ENCODE measurements around the gene RNF212. TPM values are rescaled to one million over a fixed set of nuclear protein-coding genes. Genes with fewer than 3 reads are reported as not detected.
A peak's percentile ranks its signal among the peaks of the same experiment; 100 is the strongest.

Gene RNF212
- total and polyA plus RNA-seq, 2 experiments from 2014 or later = 0.80 to 1.7 TPM

DNA sequence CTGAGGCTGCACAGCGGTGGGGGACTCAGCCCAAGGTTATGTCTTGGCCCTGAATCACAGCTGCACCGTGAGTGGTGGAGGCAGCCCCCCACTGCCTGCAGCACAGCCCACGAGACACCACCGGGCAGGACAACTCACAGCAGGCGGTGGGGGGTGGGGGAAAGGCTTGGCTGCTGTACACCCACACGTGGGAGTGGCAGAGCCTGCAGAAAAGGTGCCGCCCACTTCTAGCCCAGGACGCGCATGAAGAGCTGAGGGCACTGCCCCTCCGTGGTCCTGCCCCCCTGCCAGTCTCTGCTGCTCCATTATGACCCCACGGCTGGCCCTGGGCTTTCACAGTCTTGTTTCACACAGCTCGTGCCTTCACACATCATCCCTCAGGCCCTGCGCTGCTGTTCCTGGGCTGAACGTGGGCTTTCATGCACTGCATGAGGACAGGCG lies 61.1 kb downstream of the RNF212 start:
- H3K9me3 ChIP-seq (ENCODE audit: low read depth) = no peaks in the 10 kb centered on the region

DNA sequence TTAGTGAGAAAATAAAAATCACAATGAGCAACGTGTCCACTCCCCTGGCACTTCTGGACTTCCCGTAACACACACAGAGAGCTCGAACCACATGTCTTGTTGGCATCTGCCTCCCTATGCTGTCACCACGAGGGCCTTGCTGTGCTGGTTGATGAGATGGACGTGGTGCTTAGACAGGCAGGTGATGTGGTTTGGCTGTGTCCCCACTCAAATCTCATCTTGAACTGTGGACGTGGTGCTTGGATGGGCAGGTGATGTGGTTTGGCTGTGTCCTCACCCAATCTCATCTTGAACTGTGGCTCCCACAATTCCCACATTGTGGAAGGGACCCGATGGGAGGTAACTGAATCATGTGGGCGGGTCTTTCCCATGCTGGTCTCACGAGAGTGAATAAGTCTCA lies 61.9 kb downstream of the RNF212 start:
- H3K4me3 ChIP-seq = no peak overlapping the region
- H3K27ac ChIP-seq = no peak overlapping the region
- H3K27me3 ChIP-seq = peaks cover 62% of the 10 kb centered on the region
- H3K9me3 ChIP-seq (ENCODE audit: low read depth) = no peaks in the 10 kb centered on the region
- H3K36me3 ChIP-seq = no peaks in the 10 kb centered on the region
- no peaks in the 10 kb centered on the region for H3K4me1 ChIP-seq (ENCODE audit: low read depth)
- TF ChIP-seq, protein P1, sequence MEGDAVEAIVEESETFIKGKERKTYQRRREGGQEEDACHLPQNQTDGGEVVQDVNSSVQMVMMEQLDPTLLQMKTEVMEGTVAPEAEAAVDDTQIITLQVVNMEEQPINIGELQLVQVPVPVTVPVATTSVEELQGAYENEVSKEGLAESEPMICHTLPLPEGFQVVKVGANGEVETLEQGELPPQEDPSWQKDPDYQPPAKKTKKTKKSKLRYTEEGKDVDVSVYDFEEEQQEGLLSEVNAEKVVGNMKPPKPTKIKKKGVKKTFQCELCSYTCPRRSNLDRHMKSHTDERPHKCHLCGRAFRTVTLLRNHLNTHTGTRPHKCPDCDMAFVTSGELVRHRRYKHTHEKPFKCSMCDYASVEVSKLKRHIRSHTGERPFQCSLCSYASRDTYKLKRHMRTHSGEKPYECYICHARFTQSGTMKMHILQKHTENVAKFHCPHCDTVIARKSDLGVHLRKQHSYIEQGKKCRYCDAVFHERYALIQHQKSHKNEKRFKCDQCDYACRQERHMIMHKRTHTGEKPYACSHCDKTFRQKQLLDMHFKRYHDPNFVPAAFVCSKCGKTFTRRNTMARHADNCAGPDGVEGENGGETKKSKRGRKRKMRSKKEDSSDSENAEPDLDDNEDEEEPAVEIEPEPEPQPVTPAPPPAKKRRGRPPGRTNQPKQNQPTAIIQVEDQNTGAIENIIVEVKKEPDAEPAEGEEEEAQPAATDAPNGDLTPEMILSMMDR (IDR thresholded peaks at IDR 0.05; ENCODE audit: low read depth, low read length) = no peak
- DNase-seq (ENCODE audit: low read depth in 1 of 2, low spot score in 1 of 2) = no peak

More for the DNA sequence above, 61.1 kb downstream of the RNF212 start:
- Histone ChIP-seq H3K4me1 (ENCODE audit: low read depth) (no peaks in the 10 kb centered on the region), H3K27me3 (peaks cover 56% of the 10 kb centered on the region), H3K36me3 (no peaks in the 10 kb centered on the region), H3K27ac (no peak overlapping the region), H3K4me3 (no peak overlapping the region)
- no peak for DNase-seq (ENCODE audit: low read depth in 1 of 2, low spot score in 1 of 2)
- TF ChIP-seq, protein P1 (IDR thresholded peaks at IDR 0.05; ENCODE audit: low read depth, low read length) = no peak

DNA sequence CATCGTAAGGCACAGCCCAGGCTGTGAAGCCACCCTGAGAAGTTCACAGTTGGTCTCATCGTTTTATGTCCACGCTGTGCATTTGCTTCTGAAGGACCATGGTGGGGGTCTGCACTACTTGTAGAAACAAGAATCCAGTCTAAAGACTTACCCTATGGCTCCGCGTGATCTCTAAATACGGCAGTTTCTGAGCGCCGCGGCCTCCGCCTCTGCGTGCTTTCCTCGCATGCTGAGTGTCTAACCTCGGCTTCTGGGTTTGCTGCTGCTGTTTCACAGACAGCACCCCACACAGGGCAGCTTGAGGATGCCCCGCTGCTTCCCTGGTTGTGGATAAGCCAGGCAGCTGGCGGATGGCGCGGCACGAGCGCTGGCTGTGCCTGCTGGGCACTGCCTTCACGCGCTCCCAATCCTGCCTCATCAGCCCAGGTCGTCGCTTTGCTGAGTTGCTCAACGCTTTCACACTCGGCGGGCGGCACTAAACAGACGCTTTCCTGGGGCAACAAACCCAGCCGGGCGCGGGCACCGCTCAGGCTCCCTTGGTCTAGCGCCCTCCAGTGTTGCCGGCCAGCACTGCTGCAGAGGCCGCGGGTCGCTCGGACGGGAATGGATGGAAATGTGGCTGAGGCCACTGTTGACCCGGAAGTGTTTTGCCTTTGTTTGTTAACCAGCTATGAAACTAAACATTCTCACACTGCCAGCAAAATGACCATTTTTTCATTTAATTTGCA lies 62.7 kb downstream of the RNF212 start:
- peak in 1 of 2 donors; percentile 23 for DNase-seq (ENCODE audit: low read depth in 1 of 2, low spot score in 1 of 2)
- Histone ChIP-seq H3K27me3 (peaks cover 55% of the 10 kb centered on the region), H3K36me3 (no peaks in the 10 kb centered on the region), H3K4me3 (no peak overlapping the region), H3K27ac (no peak overlapping the region), H3K9me3 (ENCODE audit: low read depth) (no peaks in the 10 kb centered on the region), H3K4me1 (ENCODE audit: low read depth) (no peaks in the 10 kb centered on the region)
- TF ChIP-seq, protein P1 (IDR thresholded peaks at IDR 0.05; ENCODE audit: low read depth, low read length) = peak; percentile 41

DNA sequence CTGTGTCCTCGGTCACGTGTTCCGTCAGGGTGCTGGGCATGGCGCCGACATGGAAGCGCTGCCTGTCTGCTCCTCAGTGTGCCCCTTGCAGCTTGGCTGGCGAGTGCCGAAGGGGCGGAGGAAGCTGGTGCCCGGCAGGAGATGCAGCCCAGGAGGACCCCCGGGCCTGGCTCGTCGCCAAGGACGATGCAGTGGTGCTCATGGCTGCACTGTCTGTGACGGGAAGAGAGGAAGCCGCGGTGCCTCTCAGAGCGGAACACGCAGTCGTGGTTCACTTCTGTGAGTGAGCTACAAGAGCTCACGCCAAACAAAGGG lies 63.8 kb downstream of the RNF212 start:
- Histone ChIP-seq H3K9me3 (ENCODE audit: low read depth) (no peaks in the 10 kb centered on the region), H3K27ac (no peak overlapping the region), H3K36me3 (no peaks in the 10 kb centered on the region), H3K4me1 (ENCODE audit: low read depth) (no peaks in the 10 kb centered on the region), H3K4me3 (no peak overlapping the region), H3K27me3 (peaks cover 61% of the 10 kb centered on the region)
- TF ChIP-seq, protein P1 (IDR thresholded peaks at IDR 0.05; ENCODE audit: low read depth, low read length) = no peak
- no peak for DNase-seq (ENCODE audit: low read depth in 1 of 2, low spot score in 1 of 2)

DNA sequence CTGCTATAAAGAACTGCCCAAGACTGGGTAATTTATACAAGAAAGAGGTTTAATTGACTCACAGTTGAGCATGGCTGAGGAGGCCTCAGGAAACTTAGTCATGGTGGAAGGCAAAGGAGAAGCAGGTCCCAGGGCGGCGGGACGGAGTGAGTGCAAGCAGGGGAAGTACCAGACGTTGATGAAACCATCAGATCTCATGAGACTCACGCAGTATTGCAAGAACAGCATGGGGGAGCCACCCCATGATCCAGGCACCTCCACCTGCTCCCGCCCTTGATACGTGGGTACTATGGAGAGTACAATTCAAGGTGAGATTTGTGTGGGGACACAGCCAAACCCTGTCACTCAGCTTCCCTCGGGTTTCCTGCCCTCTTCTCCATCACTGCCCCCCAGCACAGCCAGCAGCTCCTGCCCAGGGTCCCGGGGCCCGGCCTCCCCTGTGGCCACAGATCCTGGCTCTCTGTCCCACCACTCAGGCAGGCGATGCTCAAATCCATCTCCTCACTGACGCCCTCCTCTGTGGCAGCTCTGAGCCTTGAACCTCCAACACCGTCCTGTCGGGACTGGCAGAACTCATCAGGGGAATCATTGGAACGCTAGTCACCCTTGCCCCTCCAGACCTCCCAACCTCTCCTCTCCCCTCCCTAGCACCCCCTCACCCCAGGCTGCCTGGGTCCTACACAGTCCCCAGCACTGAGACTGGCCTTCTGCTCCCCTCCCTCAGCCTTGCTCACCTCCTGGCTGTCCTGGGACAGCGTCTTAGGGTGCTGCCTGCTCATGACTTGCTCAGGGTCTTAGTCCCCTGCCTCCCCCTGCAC lies 64.4 kb downstream of the RNF212 start:
- H3K36me3 ChIP-seq = no peaks in the 10 kb centered on the region
- no peaks in the 10 kb centered on the region for H3K4me1 ChIP-seq (ENCODE audit: low read depth)
- DNase-seq (ENCODE audit: low read depth in 1 of 2, low spot score in 1 of 2) = no peak
- TF ChIP-seq, protein P1 (IDR thresholded peaks at IDR 0.05; ENCODE audit: low read depth, low read length) = no peak
- H3K27me3 ChIP-seq = peaks cover 63% of the 10 kb centered on the region
- no peak overlapping the region for H3K27ac ChIP-seq
- H3K4me3 ChIP-seq = no peak overlapping the region
- no peaks in the 10 kb centered on the region for H3K9me3 ChIP-seq (ENCODE audit: low read depth)
